Testis (tissue), 2 donors: ENCODE measurements around the gene DEFB127.

Source experiments
- POLR2A ChIP-seq: fragments of 450-650 bp; IDR thresholded peaks from one replicate; pipeline ENCODE4 v1.6.1; 2017; ENCODE audit warnings: antibody characterized with exemption, mild to moderate bottlenecking, moderate library complexity
- TF ChIP-seq, protein P1 (sequence below), 3 experiments: fragments of 450-650 bp in 2 of 3; fragments of 200-600 bp in 1 of 3; sonication (generic) in 1 of 3; IDR thresholded peaks; one replicate each; pipeline ENCODE4 v1.5.1; 2016 to 2019; ENCODE audit warnings: antibody characterized with exemption in 3 of 3, mild to moderate bottlenecking in 2 of 3, moderate library complexity in 1 of 3

DNA sequence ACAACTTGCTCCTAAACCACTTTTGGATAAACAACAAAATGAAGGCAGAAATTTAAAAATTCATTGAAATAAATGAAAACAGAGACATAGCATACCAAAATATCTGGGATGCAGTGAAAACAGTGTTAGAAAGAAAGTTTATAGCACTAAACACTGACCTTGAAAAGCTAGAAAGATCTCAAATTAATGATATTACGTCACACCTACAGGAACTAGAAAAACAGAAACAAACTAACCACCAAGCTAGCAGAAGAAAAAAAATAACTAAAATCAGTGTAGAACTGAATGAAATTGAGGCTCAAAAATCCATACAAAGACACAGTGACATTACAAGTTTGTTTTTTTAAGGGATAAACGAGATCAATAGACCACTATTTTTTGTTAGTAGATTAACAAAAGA, 27.0 kb downstream of the DEFB127 start:
- TF ChIP-seq, protein P1, sequence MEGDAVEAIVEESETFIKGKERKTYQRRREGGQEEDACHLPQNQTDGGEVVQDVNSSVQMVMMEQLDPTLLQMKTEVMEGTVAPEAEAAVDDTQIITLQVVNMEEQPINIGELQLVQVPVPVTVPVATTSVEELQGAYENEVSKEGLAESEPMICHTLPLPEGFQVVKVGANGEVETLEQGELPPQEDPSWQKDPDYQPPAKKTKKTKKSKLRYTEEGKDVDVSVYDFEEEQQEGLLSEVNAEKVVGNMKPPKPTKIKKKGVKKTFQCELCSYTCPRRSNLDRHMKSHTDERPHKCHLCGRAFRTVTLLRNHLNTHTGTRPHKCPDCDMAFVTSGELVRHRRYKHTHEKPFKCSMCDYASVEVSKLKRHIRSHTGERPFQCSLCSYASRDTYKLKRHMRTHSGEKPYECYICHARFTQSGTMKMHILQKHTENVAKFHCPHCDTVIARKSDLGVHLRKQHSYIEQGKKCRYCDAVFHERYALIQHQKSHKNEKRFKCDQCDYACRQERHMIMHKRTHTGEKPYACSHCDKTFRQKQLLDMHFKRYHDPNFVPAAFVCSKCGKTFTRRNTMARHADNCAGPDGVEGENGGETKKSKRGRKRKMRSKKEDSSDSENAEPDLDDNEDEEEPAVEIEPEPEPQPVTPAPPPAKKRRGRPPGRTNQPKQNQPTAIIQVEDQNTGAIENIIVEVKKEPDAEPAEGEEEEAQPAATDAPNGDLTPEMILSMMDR (IDR thresholded peaks at IDR 0.05): no peak
- TF ChIP-seq POLR2A: no peak
